Measurements from ENCODE around the gene B4GALNT2. TPM values are rescaled to one million over a fixed set of nuclear protein-coding genes. Genes with fewer than 3 reads are reported as not detected.

The B4GALNT2 gene
- total RNA-seq, 1 experiment from 2014 or later = not detected

Other genes starting within 250 kb of the B4GALNT2 start
- 154 and 231 TPM in 2 replicates for gene ATP5MC1, start 240.0 kb upstream of the B4GALNT2 start, total RNA-seq (2014; rRNA removed; shearing (Covaris generic))
- gene UBE2Z, start 224.4 kb upstream of the B4GALNT2 start, total RNA-seq (2014; rRNA removed; shearing (Covaris generic)) = 112 and 118 TPM in 2 replicates
- 157 and 175 TPM in 2 replicates for gene SNF8, start 187.9 kb upstream of the B4GALNT2 start, total RNA-seq (2014; rRNA removed; shearing (Covaris generic))
- not detected in 2 replicates for gene GIP, start 164.2 kb upstream of the B4GALNT2 start, total RNA-seq (2014; rRNA removed; shearing (Covaris generic))
- 14.8 and 16.0 TPM in 2 replicates for gene IGF2BP1, start 135.4 kb upstream of the B4GALNT2 start, total RNA-seq (2014; rRNA removed; shearing (Covaris generic))
- not detected in 2 replicates for gene GNGT2, start 77.8 kb downstream of the B4GALNT2 start, total RNA-seq (2014; rRNA removed; shearing (Covaris generic))
- 0.07 and 0.41 TPM in 2 replicates for gene ABI3, start 77.9 kb downstream of the B4GALNT2 start, total RNA-seq (2014; rRNA removed; shearing (Covaris generic))
- 0.22 TPM in 1 of 2 replicates, not detected in the other for gene PHOSPHO1, start 98.0 kb downstream of the B4GALNT2 start, total RNA-seq (2014; rRNA removed; shearing (Covaris generic))
- gene ZNF652, start 229.5 kb downstream of the B4GALNT2 start, total RNA-seq (2014; rRNA removed; shearing (Covaris generic)) = 17.8 and 21.0 TPM in 2 replicates